ENCODE measurements around the gene CLRN3. TPM values are rescaled to one million over a fixed set of nuclear protein-coding genes. Genes with fewer than 3 reads are reported as not detected.

The CLRN3 gene
- total RNA-seq, 4 donors from 2014 or later = not detected

DNA sequence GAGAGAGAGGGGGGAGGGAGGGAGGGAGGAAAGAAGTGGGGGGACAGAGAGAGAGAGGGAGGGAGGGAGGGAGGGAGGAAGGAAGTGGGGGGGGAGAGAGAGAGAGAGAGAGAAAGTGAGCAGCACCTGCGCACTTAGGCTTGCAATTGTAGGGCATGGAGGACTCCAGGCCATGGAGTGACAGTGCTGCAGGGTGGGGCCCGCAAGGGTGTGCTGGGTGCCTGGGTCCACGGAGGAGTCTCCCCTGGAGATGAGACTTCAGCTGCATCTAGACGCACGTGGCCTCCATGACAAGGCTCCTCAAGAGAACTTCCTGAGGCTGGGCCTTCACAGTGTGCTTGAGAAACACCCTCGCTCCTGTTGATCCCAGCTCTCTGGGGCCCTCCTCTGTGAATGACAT lies 44.5 kb downstream of the CLRN3 start:
- Histone ChIP-seq H3K27me3 (no peaks in the 10 kb centered on the region), H3K4me1 (no peaks in the 10 kb centered on the region), H3K9me3 (no peaks in the 10 kb centered on the region), H3K4me3 (no peak overlapping the region), H3K27ac (no peak overlapping the region), H3K36me3 (no peaks in the 10 kb centered on the region)
- TF ChIP-seq CTCF (IDR thresholded peaks at IDR 0.05) = no peak
- 81 to 82% methylated on average over 5 to 6 of the region's 6 CpGs for WGBS, 2 donors
- no peak for DNase-seq (ENCODE audit: low spot score in 2 of 2)

DNA sequence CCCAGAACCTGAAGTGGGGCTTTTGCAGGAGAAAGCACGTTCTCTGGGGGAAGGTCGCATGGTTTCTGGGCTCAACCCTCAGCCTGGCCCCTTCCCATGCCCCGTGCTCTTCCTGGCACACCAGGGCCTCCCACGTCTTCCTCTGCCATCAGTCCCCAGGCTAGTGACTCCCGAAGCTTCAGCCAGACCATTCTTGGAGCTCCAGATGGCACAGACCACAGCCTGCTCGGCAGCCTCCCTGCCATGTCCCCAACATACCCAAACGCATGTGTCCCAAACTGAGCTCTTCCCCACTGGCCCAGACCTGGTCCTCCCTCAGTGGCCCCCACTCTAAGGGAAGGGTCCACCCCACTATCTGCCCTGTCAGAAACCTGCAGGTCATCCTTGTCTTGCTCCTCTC lies 47.0 kb downstream of the CLRN3 start:
- Histone ChIP-seq H3K27ac (no peak overlapping the region), H3K4me3 (no peak overlapping the region), H3K27me3 (no peaks in the 10 kb centered on the region), H3K36me3 (no peaks in the 10 kb centered on the region), H3K9me3 (no peaks in the 10 kb centered on the region), H3K4me1 (no peaks in the 10 kb centered on the region)
- DNase-seq (ENCODE audit: low spot score in 2 of 2) = no peak
- 71 to 92% methylated on average over 7 of the region's 7 CpGs for WGBS, 2 donors
- TF ChIP-seq EP300 (IDR thresholded peaks at IDR 0.05) = no peak
- no peak for TF ChIP-seq POLR2A (IDR thresholded peaks at IDR 0.05)
- TF ChIP-seq CTCF (IDR thresholded peaks at IDR 0.05) = no peak

DNA sequence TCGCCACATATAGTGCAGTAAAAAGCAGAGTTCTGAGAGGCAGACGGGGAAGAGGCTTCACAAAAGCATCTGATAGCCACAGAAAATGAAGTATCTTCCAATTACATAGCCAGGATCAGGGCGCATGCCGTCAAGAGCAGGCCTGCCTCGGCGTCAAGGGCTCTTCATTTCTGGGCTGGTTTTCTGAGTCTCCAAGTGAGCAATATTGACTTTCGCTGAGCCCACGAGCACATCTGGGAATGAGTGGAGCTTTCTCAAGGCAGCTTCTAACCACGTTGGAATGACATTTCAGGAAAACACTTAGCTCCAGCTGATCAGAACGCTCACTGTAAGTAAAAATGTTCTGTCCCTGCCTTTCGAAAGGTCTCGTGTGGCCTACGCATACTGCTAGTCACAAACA lies 51.9 kb downstream of the CLRN3 start:
- Histone ChIP-seq H3K4me3 (no peak overlapping the region), H3K9me3 (peaks cover 0 to 5% (median 0%) of the 10 kb centered on the region in 4 donors), H3K27ac (no peak overlapping the region), H3K4me1 (no peaks in the 10 kb centered on the region), H3K36me3 (no peaks in the 10 kb centered on the region), H3K27me3 (no peaks in the 10 kb centered on the region)
- 77 to 85% methylated on average over 13 of the region's 13 CpGs for WGBS, 2 donors
- TF ChIP-seq EP300 (IDR thresholded peaks at IDR 0.05) (no peak), POLR2A (IDR thresholded peaks at IDR 0.05) (no peak), CTCF (IDR thresholded peaks at IDR 0.05) (no peak)
- no peak for DNase-seq (ENCODE audit: low spot score in 2 of 2)

DNA sequence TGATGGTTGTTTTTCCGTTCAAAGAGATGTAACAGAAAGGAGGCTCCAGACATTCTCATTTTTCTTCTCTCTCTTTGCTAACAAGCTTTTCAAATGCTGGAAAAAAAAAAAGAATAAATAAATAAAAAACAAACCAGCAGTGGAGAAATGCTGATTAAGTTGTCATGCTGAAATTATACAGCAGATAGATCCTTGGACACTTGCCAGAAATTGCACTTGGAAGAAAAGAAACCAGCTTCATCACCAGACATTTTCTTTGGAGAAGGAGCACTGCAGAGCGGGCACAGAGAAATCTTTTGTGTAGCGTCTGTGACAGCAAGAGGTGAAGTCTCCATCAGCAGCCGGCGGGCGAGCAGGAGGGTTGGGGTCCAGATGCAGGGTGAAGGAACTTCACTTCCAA lies 55.8 kb downstream of the CLRN3 start:
- Histone ChIP-seq H3K27ac (no peak overlapping the region), H3K9me3 (peaks cover 0 to 5% (median 0%) of the 10 kb centered on the region in 4 donors), H3K27me3 (no peaks in the 10 kb centered on the region), H3K4me3 (no peak overlapping the region), H3K4me1 (no peaks in the 10 kb centered on the region), H3K36me3 (no peaks in the 10 kb centered on the region)
- TF ChIP-seq CTCF (IDR thresholded peaks at IDR 0.05) (no peak), EP300 (IDR thresholded peaks at IDR 0.05) (no peak), POLR2A (IDR thresholded peaks at IDR 0.05) (no peak)
- no peak for DNase-seq (ENCODE audit: low spot score in 2 of 2)
- WGBS, 2 donors = 38 to 66% methylated on average over 6 of the region's 6 CpGs

- H3K27ac ChIP-seq = no peak overlapping the region
- H3K36me3 ChIP-seq = no peaks in the 10 kb centered on the region
- WGBS, 2 donors = 47 to 48% methylated on average over 4 of the region's 4 CpGs
- DNase-seq (ENCODE audit: low spot score in 2 of 2) = no peak
- H3K4me3 ChIP-seq = no peak overlapping the region
- TF ChIP-seq POLR2A (IDR thresholded peaks at IDR 0.05) = no peak
- no peak for TF ChIP-seq CTCF (IDR thresholded peaks at IDR 0.05)
- no peak for TF ChIP-seq EP300 (IDR thresholded peaks at IDR 0.05)
- H3K9me3 ChIP-seq = peaks cover 0 to 5% (median 0%) of the 10 kb centered on the region in 4 donors
- no peaks in the 10 kb centered on the region for H3K4me1 ChIP-seq
- no peaks in the 10 kb centered on the region for H3K27me3 ChIP-seq
Measured at GRCh38 chr10:127836176-127836575, 56.6 kb downstream of the CLRN3 start.
